GM23248 (cell line): ENCODE data around the gene THUMPD3. TPM values are rescaled to one million over a fixed set of nuclear protein-coding genes. Genes with fewer than 3 reads are reported as not detected.

ENCODE experiments used
- DNase-seq: peaks from one replicate; pipeline ENCODE4 v3.0.0-alpha.2; 2015
- H2AFZ ChIP-seq: fragments of 200-600 bp; sonication (generic); 2 replicates; pipeline ENCODE4 v1.6.1; 2016; ENCODE audit warnings: antibody characterized with exemption
- H3F3A ChIP-seq: fragments of 200-600 bp; sonication (generic); 2 replicates; pipeline ENCODE4 v1.6.1; 2016; ENCODE audit warnings: mild to moderate bottlenecking, antibody characterized with exemption, mixed run types; ENCODE audit not compliant: insufficient read depth
- H3K27ac ChIP-seq: fragments of 200-600 bp; sonication (generic); 2 replicates; pipeline ENCODE4 v1.5.1; 2016; ENCODE audit warnings: mild to moderate bottlenecking
- H3K27me3 ChIP-seq: fragments of 200-600 bp; sonication (generic); replicated peaks from 2 replicates; pipeline ENCODE4 v1.6.1; 2016; ENCODE audit warnings: mild to moderate bottlenecking; ENCODE audit not compliant: insufficient read depth
- H3K36me3 ChIP-seq: fragments of 200-600 bp; sonication (generic); 2 replicates; pipeline ENCODE4 v1.6.1; 2016; ENCODE audit warnings: low read depth, mild to moderate bottlenecking
- H3K4me1 ChIP-seq: fragments of 200-600 bp; sonication (generic); 2 replicates; pipeline ENCODE4 v1.6.1; 2016; ENCODE audit warnings: mild to moderate bottlenecking; ENCODE audit not compliant: insufficient read depth
- H3K4me2 ChIP-seq: fragments of 200-600 bp; sonication (generic); one replicate; pipeline ENCODE4 v1.6.1; 2016; ENCODE audit warnings: mild to moderate bottlenecking; ENCODE audit not compliant: unreplicated experiment
- H3K4me3 ChIP-seq: fragments of 200-600 bp; sonication (generic); 2 replicates; pipeline ENCODE4 v1.5.1; 2016; ENCODE audit warnings: mild to moderate bottlenecking
- H3K79me2 ChIP-seq: fragments of 200-600 bp; sonication (generic); 2 replicates; pipeline ENCODE4 v1.6.1; 2016; ENCODE audit warnings: mild to moderate bottlenecking; ENCODE audit not compliant: insufficient read depth
- H3K9ac ChIP-seq: fragments of 200-600 bp; sonication (generic); 2 replicates; pipeline ENCODE4 v1.6.1; 2016; ENCODE audit warnings: mild to moderate bottlenecking
- H3K9me2 ChIP-seq: fragments of 200-600 bp; sonication (generic); 2 replicates; pipeline ENCODE4 v1.6.1; 2016; ENCODE audit warnings: mixed run types, mild to moderate bottlenecking, moderate library complexity; ENCODE audit not compliant: insufficient read depth
- H3K9me3 ChIP-seq: fragments of 200-600 bp; sonication (generic); one replicate; pipeline ENCODE4 v1.6.1; 2017; ENCODE audit warnings: low read depth
- H4K20me1 ChIP-seq: fragments of 200-600 bp; sonication (generic); 2 replicates; pipeline ENCODE4 v1.6.0; 2016; ENCODE audit not compliant: insufficient read depth
- EZH2 ChIP-seq: fragments of 200-600 bp; sonication (generic); IDR thresholded peaks from 2 replicates; pipeline ENCODE4 v1.6.1; 2018; ENCODE audit warnings: antibody characterized with exemption, mild to moderate bottlenecking; ENCODE audit not compliant: insufficient read depth, poor library complexity, severe bottlenecking
- EZH2phosphoT487 ChIP-seq: fragments of 200-600 bp; sonication (generic); IDR thresholded peaks from 2 replicates; pipeline ENCODE4 v1.6.1; 2018; ENCODE audit warnings: antibody characterized with exemption, moderate library complexity, mild to moderate bottlenecking, low read depth; ENCODE audit not compliant: insufficient read depth
- WGBS, 2 experiments: methylation state at CpG; one replicate each; pipeline ENCODE4 v1.1.6; 2015 to 2017; ENCODE audit warnings: low lambda C conversion rate in 2 of 2, low coverage in 1 of 2; ENCODE audit errors: missing lambda C conversion rate in 2 of 2; 5-methylcytosine and 5-hydroxymethylcytosine counted together
- in situ Hi-C: fragments of 300-500 bp; cut with MboI; formaldehyde crosslinking; loops from 2 replicates; pipeline ENCODE4 v1.15.0; 2020
- polyA plus RNA-seq: library from polyadenylated mRNA; unstranded; fragments of >200 nt; fragmentation: Nextera tagmentation; extraction: Ambion mirVana; gene quantifications from 2 replicates; pipeline ENCODE4 v1.2.1, GENCODE V29; 2016
- total RNA-seq: library from RNA; depleted of rRNA; stranded (reverse); fragments of >200 nt; shearing (Covaris generic); gene quantifications from 2 replicates; pipeline ENCODE4 v1.2.3, GENCODE V29; 2014

The THUMPD3 gene
- total and polyA plus RNA-seq, 2 experiments from 2014 or later: 27.9 to 38.9 TPM

DNA sequence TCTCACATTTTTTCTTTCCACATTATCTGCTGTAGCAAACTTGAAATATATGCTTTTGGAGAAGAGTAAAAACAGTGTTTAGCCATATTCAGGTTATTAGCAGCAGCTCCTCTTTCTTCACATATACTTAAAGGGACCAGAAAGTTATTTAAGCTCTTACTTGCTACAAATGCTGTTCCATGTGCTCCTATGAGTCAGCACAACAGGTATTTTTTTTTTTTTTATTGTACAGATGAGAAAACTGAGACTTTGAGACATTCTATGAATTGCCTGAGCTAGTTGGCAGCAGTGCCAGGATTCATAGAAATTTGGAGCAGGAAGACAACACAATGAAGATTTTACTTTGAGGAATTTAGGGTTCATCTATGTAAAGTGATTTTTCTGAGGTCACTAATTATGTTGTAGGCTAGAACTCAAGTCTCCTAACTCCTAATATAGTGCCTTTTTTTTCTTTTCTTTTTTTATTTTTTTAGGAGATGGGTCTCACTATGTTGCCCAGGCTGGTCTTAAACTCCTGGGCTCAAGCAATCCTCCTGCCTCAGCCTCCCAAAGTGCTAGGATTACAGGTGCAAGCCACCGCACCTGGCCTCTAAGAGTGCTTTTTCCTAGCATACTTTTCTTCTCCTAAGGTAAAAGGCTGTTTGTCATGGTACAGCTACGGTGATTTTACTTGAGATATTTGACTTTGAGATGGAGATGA is 58.1 kb downstream of the THUMPD3 start:
- no peaks in the 10 kb centered on the region for H3K27me3 ChIP-seq
- H3K79me2 ChIP-seq: peaks cover 98% of the 10 kb centered on the region
- peaks cover 68% of the 10 kb centered on the region for H3K4me1 ChIP-seq
- peak overlapping the region; percentile 95 for H3K27ac ChIP-seq
- no peaks in the 10 kb centered on the region for H3K9me2 ChIP-seq
- H3K9me3 ChIP-seq: no peaks in the 10 kb centered on the region
- H3K9ac ChIP-seq: peak overlapping the region; percentile 84
- in situ Hi-C loops: no loop called here
- peak; percentile 54 for DNase-seq
- peak overlapping the region; percentile 73 for H3K4me2 ChIP-seq
- no peak overlapping the region for H3K4me3 ChIP-seq
- no peak overlapping the region for H2AFZ ChIP-seq
- peaks cover 22% of the 10 kb centered on the region for H4K20me1 ChIP-seq
- peaks cover 60% of the 10 kb centered on the region for H3F3A ChIP-seq
- TF ChIP-seq EZH2: no peak
- TF ChIP-seq EZH2phosphoT487: no peak
- H3K36me3 ChIP-seq: peaks cover 5% of the 10 kb centered on the region; the same call in 1 of the 2 replicates
- 78 to 81% methylated on average over 2 of the region's 2 CpGs for WGBS, 2 experiments

DNA sequence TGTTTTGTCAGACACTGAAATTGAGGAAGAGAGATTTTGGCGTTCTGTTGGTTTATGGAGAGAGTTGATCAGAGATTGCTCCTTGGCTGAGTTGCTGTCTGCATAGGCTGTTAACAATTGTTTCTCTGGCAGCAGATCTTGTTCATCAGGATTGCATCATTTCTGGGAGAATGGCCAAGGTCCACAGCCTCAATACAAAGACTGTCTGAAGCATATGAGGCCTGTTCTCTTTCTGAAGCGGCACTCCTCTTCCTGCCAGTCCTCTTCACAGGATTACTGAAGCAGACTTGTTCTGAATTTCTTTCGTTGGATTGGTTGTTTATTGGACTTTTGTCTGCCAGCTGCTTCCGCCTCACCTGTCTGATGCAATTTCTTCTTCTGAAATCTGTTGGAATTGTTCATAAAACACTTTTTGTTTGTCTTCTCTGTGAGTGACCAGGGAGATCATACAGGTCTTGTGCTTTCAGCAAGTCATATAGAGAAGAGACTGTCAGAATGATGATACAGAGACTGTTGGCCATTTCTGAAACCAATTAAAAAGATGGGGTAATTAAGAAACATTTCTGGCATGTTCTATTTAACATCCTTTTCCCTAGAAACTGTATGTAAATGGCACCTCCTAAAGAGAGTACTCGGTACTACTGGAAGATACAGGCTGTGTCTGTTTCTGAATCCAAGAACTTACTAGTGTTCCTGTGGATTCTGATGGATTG is 60.0 kb downstream of the THUMPD3 start:
- Histone ChIP-seq H3K27ac (peak overlapping the region; percentile 95), H3K9me2 (no peaks in the 10 kb centered on the region), H3K27me3 (no peaks in the 10 kb centered on the region), H4K20me1 (peaks cover 11% of the 10 kb centered on the region), H3K4me1 (peaks cover 55% of the 10 kb centered on the region), H3K9ac (peak overlapping the region; percentile 84), H3K4me2 (peak overlapping the region; percentile 73), H2AFZ (peak overlapping the region; percentile 42; the same call in 1 of the 2 replicates), H3K36me3 (peaks cover 22% of the 10 kb centered on the region), H3K79me2 (peaks cover 98% of the 10 kb centered on the region), H3K9me3 (no peaks in the 10 kb centered on the region), H3F3A (peaks cover 63% of the 10 kb centered on the region), H3K4me3 (peak overlapping the region; percentile 59)
- no peak for TF ChIP-seq EZH2phosphoT487
- TF ChIP-seq EZH2: no peak
- in situ Hi-C loops: no loop called here
- WGBS, 2 experiments: 0 to 1% methylated on average over 5 of the region's 5 CpGs
- peak; percentile 94 for DNase-seq

DNA sequence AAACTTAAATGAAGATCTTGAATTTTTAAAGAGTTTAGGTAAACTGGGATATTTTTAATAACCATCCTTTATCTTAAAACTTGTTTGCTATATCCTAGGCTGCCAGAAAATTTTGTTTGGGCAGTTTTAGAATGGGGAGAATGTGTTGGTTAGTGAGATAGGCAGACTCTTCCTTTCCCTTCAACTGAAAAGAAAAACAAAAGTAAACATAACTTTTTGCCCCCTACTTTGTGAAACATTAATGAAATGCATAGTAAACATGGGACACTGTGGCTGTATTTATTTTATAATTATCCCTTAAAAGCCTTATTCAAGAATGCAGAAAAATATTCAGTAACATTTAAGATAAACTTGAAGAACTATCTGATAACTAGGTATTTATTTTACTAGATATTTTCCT is 65.6 kb downstream of the THUMPD3 start:
- DNase-seq: no peak
- Histone ChIP-seq H3K9me3 (no peaks in the 10 kb centered on the region), H3K4me1 (peaks cover 25% of the 10 kb centered on the region), H3F3A (peaks cover 57% of the 10 kb centered on the region), H3K27ac (peak overlapping the region; percentile 10; the same call in 1 of the 2 replicates), H2AFZ (no peak overlapping the region), H3K27me3 (no peaks in the 10 kb centered on the region), H3K79me2 (peaks cover 100% of the 10 kb centered on the region), H3K4me2 (no peak overlapping the region), H3K36me3 (peaks cover 76% of the 10 kb centered on the region), H3K9ac (no peak overlapping the region), H3K4me3 (no peak overlapping the region), H4K20me1 (no peaks in the 10 kb centered on the region), H3K9me2 (no peaks in the 10 kb centered on the region)
- TF ChIP-seq EZH2 (no peak), EZH2phosphoT487 (no peak)
- in situ Hi-C loops: no loop called here

DNA sequence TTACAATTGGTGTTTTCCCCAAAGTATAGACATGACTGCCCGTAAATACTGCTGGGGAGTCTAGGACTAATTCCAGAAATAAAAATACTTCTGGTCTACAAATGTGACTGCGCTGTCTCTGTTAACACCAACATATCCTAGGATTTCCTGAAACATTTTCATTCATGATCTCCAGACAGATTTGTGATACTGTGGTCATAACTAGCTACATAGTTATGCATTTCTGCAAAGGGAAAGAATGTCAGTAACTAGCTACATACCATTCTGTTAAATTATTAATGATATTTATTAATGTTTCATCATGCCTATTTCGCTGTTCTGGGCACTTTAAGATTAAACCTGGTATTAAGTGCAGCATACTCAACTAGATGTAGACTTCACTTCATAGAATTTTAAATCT is 67.9 kb downstream of the THUMPD3 start:
- no peak overlapping the region for H3K9ac ChIP-seq
- in situ Hi-C loops: no loop called here
- no peak for DNase-seq
- H3K9me2 ChIP-seq: no peaks in the 10 kb centered on the region
- peaks cover 100% of the 10 kb centered on the region for H3K79me2 ChIP-seq
- no peaks in the 10 kb centered on the region for H3K9me3 ChIP-seq
- H3F3A ChIP-seq: peaks cover 35% of the 10 kb centered on the region
- 98 to 99% methylated on average over 3 of the region's 3 CpGs for WGBS, 2 experiments
- no peaks in the 10 kb centered on the region for H4K20me1 ChIP-seq
- no peaks in the 10 kb centered on the region for H3K27me3 ChIP-seq
- H3K4me2 ChIP-seq: no peak overlapping the region
- no peak overlapping the region for H3K27ac ChIP-seq
- peaks cover 2% of the 10 kb centered on the region for H3K4me1 ChIP-seq
- H3K4me3 ChIP-seq: no peak overlapping the region
- H3K36me3 ChIP-seq: peaks cover 94% of the 10 kb centered on the region
- no peak overlapping the region for H2AFZ ChIP-seq
- no peak for TF ChIP-seq EZH2
- TF ChIP-seq EZH2phosphoT487: no peak
